ENCODE results near the gene MIXL1. TPM values are rescaled to one million over a fixed set of nuclear protein-coding genes. Genes with fewer than 3 reads are reported as not detected.

Gene MIXL1
- total and polyA plus RNA-seq, 2 of the 13 experiments (the other 11 are each of a cell fraction or from before 2014, with no cell fraction given), result 7.6 to 18.5 TPM

DNA sequence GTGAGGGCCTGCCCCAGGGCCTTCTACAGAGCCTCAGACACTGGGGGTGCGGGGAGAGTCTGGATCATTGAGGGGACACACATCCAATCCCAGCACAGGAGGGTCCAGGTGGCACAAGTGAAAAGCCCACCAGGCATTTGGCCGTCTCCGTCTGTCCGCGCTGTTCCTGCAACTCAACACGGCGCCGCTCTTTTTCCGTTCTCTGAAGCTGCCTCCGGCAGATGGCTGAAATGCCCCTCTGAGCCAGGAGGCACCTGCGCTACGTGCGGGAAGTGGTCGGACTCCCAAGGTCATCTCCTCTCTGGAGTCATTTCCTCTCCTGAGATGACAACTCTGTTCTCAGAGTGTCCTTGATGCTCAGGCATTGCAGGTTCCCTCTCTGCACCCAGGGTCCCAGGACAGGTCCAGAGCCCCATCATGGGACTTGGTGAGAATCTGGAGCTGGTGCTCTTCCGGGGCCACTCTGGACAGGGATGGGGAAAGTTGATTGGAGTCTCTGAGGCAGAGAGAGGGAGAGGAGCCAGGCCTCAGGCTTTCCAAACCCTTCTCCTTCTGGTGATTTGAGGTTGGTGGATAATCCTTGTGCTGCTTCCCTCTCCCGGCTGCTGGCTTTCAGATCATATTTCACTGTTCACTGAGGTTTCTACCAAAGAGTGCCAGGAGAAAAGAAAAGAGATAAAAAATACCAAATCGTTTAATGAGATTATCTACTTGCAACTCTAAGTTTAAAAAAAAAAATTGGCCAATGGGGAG is 14.0 kb upstream of the MIXL1 start:
- FAIRE-seq (no peak), ATAC-seq (peak; percentile 45), DNase-seq (ENCODE audit: low spot score) (no peak)
- BruUV-seq (replicated peaks), result no TSS peak
- Histone ChIP-seq H3K4me1 (ENCODE audit: insufficient read depth, low read length) (peaks cover 21% of the 10 kb centered on the region), H3K9me3 (ENCODE audit: low read length) (no peaks in the 10 kb centered on the region), H3K36me3 (replicated peaks in 1 of 2; ENCODE audit: control insufficient read depth in 1 of 2, insufficient read depth in 2 of 2, low read length in 2 of 2) (no peaks in the 10 kb centered on the region), H3K27me3 (ENCODE audit: control insufficient read depth in 1 of 2, insufficient read depth in 2 of 2, low read length in 2 of 2) (peaks cover 0 to 26% of the 10 kb centered on the region in 2 experiments; a peak in 2 of 5 replicates), H3K4me3 (replicated peaks in 1 of 3; ENCODE audit: insufficient read depth in 1 of 3, low read depth in 2 of 3, low read length in 3 of 3) (no peak overlapping the region; a peak in 1 of 6 replicates), H3K9ac (ENCODE audit: insufficient read depth, low read depth, low read length) (no peak overlapping the region), H3K27ac (ENCODE audit: extremely low read length, insufficient read depth, low read length) (no peak overlapping the region), H3K4me2 (ENCODE audit: low read depth, low read length) (peak overlapping the region; percentile 32), H4K20me1 (ENCODE audit: insufficient read depth, low read length) (no peaks in the 10 kb centered on the region), H3K79me2 (ENCODE audit: insufficient read depth, low read length) (no peaks in the 10 kb centered on the region), H2AFZ (ENCODE audit: low read length) (no peak overlapping the region)
- 30% methylated on average over 14 of the region's 17 CpGs for WGBS (ENCODE audit: low lambda C conversion rate)
- in situ Hi-C loops (cut with HindIII; ENCODE audit: extremely low pct_ligation_motif_present, low pct_unique_long_range_greater_than_20kb), result no loop called here
- intact Hi-C loops (cut with micrococcal nuclease; ENCODE audit: unreplicated experiment), result no loop called here
- ChIA-PET POLR2A (no interaction called here), CTCF (ENCODE audit: low intra/inter-chr PET ratio, low total read pairs) (no interaction called here)
- no peak for TF ChIP-seq SMAD1 (CRISPR knock-in tag; IDR thresholded peaks at IDR 0.05; ENCODE audit: borderline replicate concordance, low read depth)
- TF ChIP-seq DPF2 (CRISPR knock-in tag; IDR thresholded peaks at IDR 0.05; ENCODE audit: borderline replicate concordance, low read depth), result no peak
- TF ChIP-seq, protein P1, sequence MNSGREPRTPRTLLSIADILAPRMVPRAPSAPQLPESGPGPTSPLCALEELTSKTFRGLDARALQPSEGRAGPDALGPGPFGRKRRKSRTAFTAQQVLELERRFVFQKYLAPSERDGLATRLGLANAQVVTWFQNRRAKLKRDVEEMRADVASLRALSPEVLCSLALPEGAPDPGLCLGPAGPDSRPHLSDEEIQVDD (CRISPR knock-in tag; IDR thresholded peaks at IDR 0.05; ENCODE audit: borderline replicate concordance), result no peak
- TF ChIP-seq ZNF891 (CRISPR knock-in tag; IDR thresholded peaks at IDR 0.05), result no peak
- no peak for TF ChIP-seq AGO2 (optimal IDR thresholded peaks at IDR 0.05; ENCODE audit: low read depth, low read length)
- TF ChIP-seq, protein P2, sequence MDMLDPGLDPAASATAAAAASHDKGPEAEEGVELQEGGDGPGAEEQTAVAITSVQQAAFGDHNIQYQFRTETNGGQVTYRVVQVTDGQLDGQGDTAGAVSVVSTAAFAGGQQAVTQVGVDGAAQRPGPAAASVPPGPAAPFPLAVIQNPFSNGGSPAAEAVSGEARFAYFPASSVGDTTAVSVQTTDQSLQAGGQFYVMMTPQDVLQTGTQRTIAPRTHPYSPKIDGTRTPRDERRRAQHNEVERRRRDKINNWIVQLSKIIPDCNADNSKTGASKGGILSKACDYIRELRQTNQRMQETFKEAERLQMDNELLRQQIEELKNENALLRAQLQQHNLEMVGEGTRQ (IDR thresholded peaks at IDR 0.05; ENCODE audit: low read depth, low read length), result no peak
- TF ChIP-seq, protein P2 (CRISPR knock-in tag; IDR thresholded peaks at IDR 0.05; ENCODE audit: borderline replicate concordance), result no peak
- TF ChIP-seq HMGA1 (CRISPR knock-in tag; conservative IDR thresholded peaks at IDR 0.05), result no peak
- TF ChIP-seq MED1 (CRISPR knock-in tag; IDR thresholded peaks at IDR 0.05), result peak; percentile 34; the same call in 1 of the 2 replicates
- no peak for TF ChIP-seq MTA1 (CRISPR knock-in tag; IDR thresholded peaks at IDR 0.05; ENCODE audit: borderline replicate concordance)
- TF ChIP-seq GATAD2A (CRISPR knock-in tag; IDR thresholded peaks at IDR 0.05), result no peak
- no peak for TF ChIP-seq U2AF2 (IDR thresholded peaks at IDR 0.05; ENCODE audit: low read depth, low read length)
- no peak for TF ChIP-seq ZNF841 (CRISPR knock-in tag; IDR thresholded peaks at IDR 0.05; ENCODE audit: borderline replicate concordance)
- no peak for TF ChIP-seq TCF7L2 (IDR thresholded peaks at IDR 0.05; ENCODE audit: low read depth, low read length)
- no peak for TF ChIP-seq HNF4G (IDR thresholded peaks at IDR 0.05; ENCODE audit: borderline replicate concordance, low read depth, low read length)
- no peak for TF ChIP-seq HNF4G (CRISPR knock-in tag; IDR thresholded peaks at IDR 0.05; ENCODE audit: borderline replicate concordance, low read depth)
- TF ChIP-seq, protein P3, sequence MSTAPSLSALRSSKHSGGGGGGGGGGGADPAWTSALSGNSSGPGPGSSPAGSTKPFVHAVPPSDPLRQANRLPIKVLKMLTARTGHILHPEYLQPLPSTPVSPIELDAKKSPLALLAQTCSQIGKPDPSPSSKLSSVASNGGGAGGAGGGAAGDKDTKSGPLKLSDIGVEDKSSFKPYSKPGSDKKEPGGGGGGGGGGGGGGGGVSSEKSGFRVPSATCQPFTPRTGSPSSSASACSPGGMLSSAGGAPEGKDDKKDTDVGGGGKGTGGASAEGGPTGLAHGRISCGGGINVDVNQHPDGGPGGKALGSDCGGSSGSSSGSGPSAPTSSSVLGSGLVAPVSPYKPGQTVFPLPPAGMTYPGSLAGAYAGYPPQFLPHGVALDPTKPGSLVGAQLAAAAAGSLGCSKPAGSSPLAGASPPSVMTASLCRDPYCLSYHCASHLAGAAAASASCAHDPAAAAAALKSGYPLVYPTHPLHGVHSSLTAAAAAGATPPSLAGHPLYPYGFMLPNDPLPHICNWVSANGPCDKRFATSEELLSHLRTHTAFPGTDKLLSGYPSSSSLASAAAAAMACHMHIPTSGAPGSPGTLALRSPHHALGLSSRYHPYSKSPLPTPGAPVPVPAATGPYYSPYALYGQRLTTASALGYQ (CRISPR knock-in tag; IDR thresholded peaks at IDR 0.05), result no peak
- no peak for TF ChIP-seq MIER3 (CRISPR knock-in tag; IDR thresholded peaks at IDR 0.05; ENCODE audit: borderline replicate concordance)
- TF ChIP-seq, protein P4, sequence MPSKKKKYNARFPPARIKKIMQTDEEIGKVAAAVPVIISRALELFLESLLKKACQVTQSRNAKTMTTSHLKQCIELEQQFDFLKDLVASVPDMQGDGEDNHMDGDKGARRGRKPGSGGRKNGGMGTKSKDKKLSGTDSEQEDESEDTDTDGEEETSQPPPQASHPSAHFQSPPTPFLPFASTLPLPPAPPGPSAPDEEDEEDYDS (CRISPR knock-in tag; IDR thresholded peaks at IDR 0.05), result no peak
- peak; percentile 28; the same call in 1 of the 2 replicates for TF ChIP-seq HOXA3 (CRISPR knock-in tag; IDR thresholded peaks at IDR 0.05)
- TF ChIP-seq ZFP82 (CRISPR knock-in tag; IDR thresholded peaks at IDR 0.05; ENCODE audit: borderline replicate concordance), result no peak
